Pulmonary artery endothelial cell (primary cell): ENCODE measurements around the gene FER1L5. TPM values are rescaled to one million over a fixed set of nuclear protein-coding genes. Genes with fewer than 3 reads are reported as not detected.
"Not testable (repeated sequence)": the region's sequence is repeated elsewhere in the genome, so short reads cannot be mapped to it uniquely, and the experiment has no call there.

Experiments
- DNase-seq: peaks from one replicate; pipeline ENCODE4 v3.0.0-alpha.2; 2011; ENCODE audit warnings: low read depth, low spot score
- total RNA-seq: library from RNA; depleted of rRNA; stranded (reverse); fragments of >200 nt; gene quantifications from 2 replicates; pipeline ENCODE4 v1.2.3, GENCODE V29; 2014

The FER1L5 gene
- total RNA-seq, 1 donor from 2014 or later = not detected

DNA sequence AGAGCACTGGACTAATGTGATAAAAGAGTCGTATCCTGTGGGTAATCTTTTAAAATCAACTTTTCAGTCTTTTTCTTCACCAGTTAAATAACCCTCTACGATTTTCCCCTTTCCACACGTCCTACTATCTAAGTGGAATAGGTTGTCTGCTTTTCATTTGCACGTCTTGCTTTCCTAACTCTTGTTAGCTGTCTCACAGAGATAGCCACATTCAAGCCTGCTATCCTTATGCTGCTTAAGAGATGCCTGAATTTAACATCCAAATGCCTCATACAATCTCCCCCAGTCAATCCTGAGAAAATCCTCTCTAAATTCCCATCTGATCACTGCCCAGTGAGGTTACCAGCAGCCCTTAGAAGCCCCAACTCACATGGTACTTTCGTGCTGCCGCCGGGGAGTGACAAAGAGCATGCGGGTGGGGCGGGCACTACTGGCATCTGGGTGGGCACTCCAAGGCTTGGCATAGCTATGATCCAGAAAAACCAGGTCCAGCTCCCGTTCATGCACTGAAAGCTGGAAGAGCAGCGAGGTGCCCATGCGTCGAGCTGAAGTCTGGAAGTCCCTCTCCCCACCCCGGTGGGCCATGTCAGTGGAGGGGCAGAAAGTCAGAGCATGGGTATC lies 5.9 kb upstream of the FER1L5 start:
- DNase-seq = no peak

DNA sequence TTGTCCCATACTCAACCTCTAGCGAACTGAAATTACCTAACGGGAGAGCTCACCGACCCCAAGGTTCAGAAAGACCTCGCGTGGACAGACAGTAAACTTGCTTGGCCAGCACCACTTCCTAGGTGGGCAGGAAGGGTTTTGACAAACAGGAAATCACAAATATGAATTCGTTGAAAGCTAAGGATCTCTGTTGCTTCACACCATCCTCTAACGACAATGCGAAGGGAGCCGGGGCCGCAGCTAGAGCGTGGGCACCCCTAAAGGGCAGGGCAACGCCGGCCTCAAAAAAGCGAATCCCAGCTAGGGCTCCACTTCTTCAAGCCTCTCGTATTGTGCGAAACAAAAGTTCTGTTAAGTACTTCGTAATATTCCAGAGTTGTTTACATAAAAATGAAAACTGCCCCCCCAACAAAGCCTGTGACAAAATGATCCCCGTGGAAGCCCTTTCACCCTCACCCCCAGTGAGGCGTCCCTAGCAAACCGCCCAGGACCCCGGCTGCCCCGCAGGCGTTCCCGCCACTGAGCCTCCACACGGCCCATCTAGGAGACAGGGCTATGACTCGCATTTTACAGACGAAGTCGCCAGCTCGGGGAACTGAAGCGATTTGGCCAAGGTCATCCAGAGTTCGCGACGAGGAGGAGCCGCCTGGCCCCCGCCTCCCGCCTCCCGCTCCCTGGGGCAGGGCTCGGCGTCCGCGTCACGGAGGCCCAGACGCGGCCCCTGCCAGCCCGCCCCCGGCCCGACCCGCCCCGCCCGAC lies 5.0 kb upstream of the FER1L5 start:
- DNase-seq = peak; percentile 53

DNA sequence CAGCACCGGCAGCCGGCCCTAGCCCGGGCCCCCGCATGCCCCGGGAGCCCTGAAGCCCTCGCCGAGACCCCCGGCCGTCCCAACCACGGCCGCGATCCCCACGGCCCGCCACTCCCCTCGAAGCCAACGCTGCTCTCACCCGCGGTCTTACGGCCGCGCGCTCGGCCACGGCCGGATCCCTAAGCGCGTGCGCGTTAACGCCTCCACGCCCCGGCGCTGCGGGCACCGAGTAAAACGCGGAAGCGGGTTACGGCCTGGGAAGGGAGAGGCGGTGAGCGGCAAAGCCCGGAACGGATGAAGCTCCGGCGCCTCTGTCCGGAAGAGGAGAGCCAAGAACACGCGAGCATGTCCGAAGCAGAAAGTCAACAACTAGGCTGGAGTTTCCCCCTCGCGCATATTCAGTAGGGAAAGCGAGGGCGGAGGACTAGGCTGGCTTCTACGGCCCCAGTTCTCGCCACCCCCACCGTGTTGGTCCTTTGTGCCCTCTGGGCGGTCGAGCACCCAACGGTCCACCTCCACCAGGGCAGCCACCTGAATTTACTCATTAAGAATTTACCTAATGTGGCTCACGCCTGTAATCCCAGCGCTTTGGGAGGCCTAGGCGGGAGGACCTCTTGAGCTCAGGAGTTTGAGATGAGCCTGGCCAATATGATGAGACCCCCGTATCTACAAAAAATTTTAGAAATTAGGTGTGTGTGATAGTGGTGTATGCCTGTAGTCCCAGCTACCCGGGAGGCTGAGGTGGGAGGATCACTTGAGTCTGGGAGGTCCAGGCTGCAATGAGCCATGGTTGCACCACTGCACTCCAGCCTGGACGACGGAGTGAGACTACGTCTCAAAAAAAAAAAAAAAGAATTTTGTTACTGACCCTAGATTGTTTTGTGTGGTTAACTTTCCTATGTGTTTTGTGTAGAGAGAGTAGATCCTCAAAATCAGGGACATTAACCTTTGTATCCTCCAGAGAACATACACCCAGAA lies 4.1 kb upstream of the FER1L5 start, which contains the start of gene KANSL3:
Gene KANSL3, minus strand, starts transcription at position 169 of the 978 bp plus-strand sequence. CDS start 1,177 bp downstream, outside the sequence.
- peak; percentile 78 for DNase-seq

DNA sequence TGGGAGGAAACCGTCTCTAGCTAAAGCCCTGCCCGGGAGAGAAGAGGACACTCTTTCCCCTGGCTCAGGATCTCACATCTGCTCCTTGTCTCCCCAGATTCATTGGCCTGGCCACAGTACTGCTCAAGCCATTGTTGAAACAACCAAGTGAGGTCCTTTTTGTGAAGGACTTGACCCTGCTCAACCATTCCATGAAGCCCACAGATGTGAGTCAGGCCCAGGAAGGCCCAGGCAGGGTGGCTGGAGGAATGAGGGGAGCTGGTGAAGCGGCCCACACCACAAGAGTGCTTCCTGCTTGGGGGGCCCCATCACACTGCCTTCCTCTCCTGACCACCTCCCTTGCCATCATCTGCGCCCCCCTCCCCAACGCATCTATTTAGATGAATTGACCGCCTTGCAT lies 5.1 kb downstream of the FER1L5 start:
- no peak for DNase-seq

DNA sequence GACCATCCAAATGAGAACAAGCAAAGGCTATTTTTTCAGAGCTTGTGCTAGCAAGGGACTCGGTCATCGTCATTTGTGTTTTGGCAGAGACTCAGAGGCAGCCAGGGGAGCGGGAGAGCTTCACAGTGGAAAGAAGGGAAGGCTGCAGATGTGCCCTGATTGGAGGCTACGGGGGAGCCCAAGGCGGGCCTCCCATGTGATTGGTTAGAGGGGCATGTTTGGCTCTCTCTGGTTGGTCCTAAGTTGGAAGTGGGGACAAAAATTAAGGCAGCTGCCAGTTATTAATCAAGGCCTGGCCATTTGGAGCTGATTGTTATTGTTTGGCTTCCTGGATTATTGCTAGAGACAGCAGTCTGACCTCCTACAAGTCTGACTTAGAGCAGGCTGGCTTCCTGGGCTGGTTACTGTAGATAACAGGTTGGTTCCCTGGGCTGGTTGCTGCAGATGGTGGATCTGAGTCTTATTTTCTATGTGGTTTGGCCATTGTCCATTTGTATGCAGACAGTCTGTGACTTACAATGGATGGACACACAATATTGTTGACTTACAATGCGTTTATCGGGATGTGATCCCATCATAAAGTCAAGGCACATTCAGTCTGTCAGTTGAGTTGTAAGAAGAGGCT lies 5.9 kb downstream of the FER1L5 start:
- DNase-seq = no peak

DNA sequence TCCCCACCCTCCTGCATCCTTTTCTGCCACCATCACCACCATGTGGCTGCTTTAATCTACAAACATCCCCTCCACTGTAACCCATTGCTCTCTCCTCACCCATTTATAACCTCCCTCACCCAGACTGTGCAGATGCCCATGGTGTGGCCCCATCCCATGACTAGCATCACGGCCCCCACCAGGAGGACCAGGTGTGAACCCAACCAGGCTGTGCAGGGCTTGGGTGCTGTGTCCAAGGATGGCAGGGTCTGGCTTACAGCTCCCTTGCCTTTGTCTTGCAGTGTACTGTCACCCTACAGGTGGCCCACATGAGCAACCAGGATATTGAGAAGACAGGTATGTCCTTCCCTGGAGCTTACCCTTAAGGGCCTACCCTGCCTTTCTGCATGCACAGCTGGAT lies 6.8 kb downstream of the FER1L5 start:
- no peak for DNase-seq

DNA sequence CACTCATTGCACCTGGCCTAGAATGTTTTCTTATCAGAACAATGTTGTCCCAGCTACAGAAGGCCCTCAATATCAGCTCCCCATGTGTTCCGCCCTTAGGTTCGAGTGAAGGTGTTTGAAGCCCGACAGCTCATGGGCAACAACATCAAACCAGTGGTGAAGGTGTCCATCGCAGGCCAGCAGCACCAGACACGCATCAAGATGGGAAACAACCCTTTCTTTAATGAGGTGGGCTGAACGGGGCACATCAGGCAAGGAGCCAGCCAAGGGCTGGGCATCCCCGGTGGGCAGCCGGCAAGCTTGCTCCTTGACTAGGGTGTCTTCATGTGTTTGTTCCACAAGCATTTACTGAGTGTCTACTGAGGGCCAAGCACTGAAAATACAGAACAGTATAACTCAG lies 9.2 kb downstream of the FER1L5 start:
- no peak for DNase-seq

DNA sequence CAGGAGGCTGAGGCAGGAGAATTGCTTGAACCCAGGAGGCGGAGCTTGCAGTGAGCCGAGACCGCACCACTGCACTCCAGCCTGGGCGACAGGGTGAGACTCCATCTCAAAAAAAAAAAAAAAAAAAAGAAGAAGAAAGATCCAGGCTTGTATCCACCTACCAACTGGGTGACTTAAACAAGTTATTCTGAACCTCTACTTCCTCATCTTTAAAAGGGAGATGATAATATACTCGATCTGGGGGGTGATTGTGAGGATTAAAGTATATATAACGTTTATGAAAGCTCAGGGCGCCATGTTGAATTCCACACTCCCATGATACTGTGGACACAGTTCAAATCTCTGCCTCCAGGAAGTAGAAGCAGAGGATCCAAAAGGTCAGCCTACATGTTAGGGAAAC lies 12.2 kb downstream of the FER1L5 start:
- not testable (repeated sequence) for DNase-seq

DNA sequence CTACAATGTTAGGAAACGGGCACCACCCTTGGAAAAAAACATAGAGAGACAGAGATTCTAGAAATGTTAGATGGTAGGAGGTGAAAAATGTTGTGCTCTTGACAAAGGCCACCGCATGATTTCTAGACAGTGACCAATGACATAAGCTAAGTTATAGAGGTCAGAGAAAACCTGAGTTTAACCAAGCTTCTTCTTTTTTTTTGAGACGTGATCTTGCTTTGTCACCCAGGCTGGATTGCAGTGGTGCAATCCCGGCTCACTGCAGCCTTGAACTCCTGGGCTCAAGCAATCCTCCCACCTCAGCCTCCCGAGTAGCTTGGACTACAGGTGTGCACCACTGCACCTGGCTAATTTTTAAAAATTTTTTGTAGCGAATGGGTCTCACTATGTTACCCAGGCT lies 13.0 kb downstream of the FER1L5 start:
- DNase-seq = no peak

DNA sequence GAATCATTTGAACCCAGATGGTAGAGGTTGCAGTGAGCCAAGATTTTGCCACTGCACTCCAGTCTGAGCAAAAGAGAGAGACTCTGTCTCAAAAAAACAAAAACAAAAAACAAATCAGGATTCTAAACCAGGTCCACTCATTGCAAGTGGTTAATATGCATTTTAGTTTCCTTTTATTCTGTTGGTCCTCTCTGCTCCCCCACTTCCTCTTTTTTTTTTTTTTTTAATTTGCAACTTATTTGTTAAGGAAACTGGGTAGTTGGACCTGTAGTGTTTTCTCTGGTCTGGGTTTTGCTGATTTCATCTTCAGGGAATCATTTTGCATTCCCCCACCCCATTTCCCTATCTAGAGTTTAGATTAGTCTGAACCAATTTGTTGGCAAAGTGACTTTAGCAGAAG lies 14.0 kb downstream of the FER1L5 start:
- DNase-seq = no peak

DNA sequence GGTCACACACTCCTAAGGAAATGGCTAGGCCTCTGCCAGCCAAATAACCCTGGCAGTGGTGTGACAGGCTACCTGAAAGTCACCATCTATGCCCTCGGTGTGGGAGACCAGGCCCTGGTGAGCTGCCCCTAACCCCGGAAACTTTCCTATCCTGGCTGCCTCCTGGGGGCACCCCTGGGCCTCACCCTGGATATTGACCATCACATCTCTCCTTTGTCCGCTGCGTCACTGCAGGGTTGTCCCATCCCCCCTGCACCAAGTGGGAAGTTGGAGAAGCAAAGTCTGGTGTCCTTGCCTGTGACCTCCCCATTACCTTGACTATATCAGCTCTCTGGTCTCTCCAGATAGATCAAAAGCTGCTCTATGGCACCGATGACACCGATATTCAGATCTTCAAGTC lies 18.8 kb downstream of the FER1L5 start:
- no peak for DNase-seq

DNA sequence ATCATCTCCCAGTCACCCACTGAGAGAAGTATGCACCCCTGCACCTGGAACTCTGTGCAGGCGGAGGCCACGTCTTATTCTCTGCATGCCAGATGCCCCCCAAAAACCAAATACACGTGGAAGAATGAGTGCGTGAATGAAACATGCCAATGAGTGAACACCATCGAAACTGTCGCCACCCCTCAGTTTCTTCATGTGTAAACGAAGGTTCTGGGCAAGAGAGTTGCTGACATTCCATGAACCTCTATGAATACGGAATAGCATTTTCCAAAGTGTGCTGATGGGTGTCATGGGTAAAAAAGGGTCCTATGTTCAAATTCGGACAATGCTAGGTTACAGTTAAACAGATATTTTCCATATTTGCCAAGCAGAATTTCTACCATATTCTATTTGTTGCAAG lies 19.8 kb downstream of the FER1L5 start:
- no peak for DNase-seq

DNA sequence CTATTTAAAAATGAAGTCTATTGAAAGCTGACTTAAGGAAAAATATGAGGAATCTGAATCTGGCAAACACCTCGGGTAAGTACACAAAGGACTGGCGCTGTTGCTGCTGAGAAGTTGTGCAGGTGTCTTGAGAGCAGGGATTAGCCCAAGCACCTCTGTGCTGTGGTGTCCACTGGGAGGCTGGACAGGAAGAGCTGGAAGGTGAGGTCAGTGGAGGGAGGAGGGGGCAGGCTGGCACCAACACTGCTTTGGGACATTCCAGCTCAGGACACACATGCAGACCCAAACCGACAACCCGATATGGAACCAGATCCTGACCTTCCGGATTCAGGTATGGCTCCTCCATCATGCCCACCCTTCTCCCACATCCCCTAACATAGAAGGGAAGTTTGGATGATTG lies 20.6 kb downstream of the FER1L5 start:
- DNase-seq = no peak

DNA sequence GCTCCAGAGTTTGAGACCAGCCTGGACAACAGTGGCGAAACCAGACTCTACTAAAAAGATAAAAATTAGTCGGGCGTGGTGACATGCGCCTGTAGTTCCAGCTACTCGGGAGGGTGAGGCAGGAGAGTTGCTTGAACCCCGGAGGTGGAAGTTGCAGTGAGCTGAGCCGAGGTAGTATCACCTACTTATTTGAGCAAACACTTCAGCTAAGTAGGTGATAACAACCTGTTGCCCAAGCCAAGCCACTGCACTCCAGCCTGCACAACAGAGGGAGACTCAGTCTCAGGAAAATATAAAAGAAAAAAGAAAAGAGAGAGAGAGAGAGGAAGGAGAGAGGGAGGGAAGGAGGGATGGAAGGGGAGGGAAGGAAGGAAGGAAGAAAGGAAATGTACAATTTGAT lies 21.3 kb downstream of the FER1L5 start:
- DNase-seq = no peak

DNA sequence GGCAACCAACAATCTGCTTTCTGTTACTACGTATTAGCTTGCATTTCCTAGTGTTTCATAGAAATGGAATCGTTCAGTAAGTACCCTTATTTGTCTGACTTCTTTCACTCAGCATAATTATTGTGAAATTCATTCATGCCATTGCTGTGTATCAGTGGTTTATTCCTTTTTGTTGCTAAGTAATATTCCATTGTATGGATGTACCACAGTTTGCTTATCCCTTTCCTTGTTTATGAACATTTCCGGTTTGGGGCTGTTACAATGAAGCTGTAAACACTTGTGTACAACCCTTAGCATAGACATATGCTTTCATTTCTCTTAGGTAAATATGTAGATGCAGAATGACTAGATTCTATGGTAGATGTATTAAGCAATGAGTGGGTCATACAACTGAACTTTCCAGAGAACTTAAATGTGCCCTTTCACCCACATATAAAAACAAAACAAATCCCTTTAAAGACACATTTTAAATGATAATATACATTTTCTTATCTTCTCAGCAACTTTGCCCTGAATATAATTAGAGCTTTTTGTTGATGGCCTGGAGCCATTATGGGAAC lies 21.9 kb downstream of the FER1L5 start:
- no peak for DNase-seq

DNA sequence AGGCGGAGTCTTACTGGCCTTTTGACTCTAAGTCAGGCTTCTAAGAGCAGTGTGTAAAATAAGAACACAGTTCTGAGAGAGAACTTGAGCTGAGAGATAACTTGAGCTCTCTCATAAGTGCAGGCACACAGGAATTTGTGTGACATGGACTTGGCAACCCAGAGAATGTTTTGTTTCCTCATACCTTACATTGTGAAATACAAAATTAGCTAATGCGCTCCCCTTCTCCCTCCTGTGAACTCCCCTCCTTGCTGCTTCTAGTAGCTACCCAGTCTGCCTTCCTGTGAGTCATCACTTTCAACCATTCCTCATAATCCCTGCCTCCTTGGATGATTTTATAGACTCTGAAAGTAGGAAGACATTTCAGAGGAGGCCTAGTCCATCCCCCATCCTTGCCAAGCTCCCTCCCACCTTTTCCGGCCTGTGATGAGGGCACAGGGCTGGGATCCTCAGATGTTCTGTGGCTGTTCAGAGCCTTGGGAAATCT lies 22.6 kb downstream of the FER1L5 start:
- DNase-seq = peak; percentile 64

DNA sequence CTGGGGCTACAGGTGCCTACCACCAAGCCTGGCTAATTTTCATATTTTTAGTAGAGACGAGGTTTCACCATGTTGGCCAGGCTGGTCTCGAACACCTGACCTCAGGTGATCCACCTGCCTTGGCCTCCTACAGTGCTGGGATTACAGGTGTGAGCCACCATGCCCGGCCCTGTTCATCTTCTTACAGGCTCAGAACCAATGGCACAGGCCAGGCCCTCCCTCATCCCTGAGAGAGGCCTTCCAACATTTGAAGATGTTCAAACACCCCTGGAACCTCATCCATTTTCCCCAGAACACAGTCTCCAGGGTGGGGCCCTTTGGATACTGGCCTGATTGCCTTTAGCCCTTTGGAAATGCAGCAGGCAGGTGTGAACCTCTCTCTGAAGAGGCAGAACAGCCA lies 23.2 kb downstream of the FER1L5 start:
- DNase-seq = not testable (repeated sequence)

DNA sequence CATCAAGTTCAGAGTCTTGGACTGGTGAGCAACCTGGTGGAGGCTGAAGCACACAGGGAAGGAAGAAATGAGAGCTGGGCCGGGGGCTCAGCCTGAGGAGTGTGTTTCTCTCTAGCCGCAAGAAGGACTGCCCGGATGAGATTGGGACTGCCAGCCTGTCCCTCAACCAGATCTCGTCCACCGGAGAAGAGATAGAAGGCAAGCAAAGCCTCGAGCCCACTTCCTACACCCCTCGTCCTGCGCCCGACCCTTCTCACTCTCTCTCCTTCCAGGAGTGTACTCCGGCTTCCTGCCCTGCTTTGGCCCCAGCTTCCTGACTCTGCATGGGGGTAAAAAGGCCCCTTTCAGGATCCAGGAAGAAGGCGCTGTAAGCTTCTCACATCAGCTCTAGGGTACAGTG lies 26.2 kb downstream of the FER1L5 start:
- DNase-seq = no peak

DNA sequence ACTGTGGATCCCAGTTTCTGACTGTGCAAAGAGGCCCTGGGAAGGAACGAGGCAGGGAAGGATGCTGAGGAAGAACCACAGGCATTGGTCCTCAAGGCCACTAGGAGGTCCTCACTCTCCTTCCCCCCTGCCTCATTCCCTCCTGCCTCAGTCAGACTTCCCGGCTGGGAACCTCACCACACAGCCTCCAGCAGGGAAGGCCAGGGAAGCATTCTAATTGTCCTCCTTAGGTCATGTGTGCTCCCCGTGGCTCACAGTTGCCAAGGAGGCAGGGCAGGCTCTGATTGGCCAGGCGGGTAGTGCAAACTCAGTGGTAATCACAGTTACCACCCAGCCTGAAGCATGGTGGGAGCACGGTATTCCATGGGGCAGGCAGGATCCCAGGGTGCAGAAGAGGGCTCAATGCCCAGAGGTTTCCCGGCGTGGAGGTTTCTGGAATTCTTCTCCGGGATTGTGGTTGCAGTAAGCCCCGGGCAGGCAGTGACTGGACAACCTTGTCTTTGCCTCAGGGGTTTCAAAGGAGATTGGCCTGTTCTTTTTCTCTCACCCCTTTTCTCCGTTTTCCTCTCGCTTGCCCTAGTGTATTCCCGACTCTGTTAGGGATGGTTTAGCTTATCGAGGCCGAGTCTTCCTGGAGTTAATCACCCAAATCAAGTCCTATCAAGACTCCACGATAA lies 27.1 kb downstream of the FER1L5 start:
- DNase-seq = no peak

DNA sequence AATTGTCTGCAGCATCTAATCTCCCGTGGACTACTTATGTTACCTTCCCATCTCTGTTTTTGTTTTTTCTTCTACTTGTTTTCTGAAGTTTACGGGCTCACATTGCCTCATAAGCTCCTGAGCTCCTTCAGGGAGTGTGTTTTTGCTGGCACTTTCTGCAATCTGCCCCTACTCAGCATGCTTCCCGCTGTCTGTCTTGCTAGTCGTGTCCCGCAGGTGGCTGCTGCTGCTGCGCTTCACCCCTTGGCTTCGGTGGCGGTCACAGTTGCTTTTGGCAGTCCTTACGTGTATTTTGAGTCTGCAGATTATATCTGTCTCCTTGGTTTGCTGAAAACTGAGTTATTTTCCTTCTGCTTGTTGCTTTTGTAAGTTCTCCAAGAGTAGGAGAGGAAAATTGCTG lies 37.3 kb downstream of the FER1L5 start:
- DNase-seq = no peak
